Measurements from ENCODE around the gene ZPBP2. TPM values are rescaled to one million over a fixed set of nuclear protein-coding genes. Genes with fewer than 3 reads are reported as not detected.

The ZPBP2 gene
- total RNA-seq, 1 experiment from 2014 or later = not detected

DNA sequence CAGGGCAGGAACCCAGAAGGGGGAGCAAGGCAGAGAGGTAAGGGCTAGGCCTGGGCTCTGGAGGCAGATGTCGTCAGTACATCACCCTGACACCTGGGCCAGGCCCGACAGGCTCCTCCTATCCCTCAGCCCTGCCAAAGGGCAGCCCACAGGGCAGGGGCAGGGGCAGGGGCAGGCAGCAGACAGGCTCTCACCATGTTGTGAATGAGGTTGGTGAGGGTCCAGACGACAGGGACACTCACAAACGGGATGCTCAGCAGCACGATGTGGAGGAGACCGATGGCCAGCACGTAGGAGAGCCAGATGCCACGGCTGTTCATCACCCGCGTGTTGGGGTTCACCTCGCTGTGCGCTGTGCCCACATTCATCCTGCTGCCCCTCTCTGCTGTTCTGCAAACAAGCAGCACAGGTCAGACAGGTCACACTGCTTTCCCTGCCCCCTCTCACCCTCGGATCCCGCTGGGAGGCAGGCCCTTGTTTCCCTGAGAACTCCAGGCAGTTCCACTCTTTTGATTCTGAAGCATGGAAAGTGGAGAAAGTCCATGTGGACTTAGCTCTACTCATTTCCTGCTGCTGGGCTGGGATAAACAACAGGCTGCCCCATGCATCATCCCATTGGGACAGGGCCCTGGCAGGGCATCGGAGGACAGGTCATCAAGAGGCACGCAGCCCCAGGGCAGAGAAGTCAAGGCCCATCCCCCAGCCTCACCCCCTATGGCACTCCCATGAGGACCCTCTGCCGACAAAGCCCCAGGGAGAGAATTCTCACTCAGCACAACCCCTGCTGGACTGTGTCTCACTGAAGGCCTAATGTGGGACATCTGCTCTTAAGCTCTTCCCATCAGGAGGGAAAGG lies 56.1 kb downstream of the ZPBP2 start:
- no peak overlapping the region for H3K4me3 ChIP-seq (replicated peaks in 1 of 2; ENCODE audit: low read depth in 1 of 2, low read length in 2 of 2)
- H3K9me2 ChIP-seq (ENCODE audit: insufficient read depth) = no peaks in the 10 kb centered on the region
- ChIA-PET POLR2A (no interaction called here), RAD21 (ENCODE audit: low non-redundant PET in 1 of 2, low total read pairs in 2 of 2, uncharacterized antibody in 2 of 2, unreplicated experiment in 2 of 2) (no interaction called here), CTCF (no interaction called here)
- H3K36me3 ChIP-seq (ENCODE audit: control insufficient read depth in 1 of 2, insufficient read depth in 2 of 2, low read length in 2 of 2) = peaks cover 5 to 31% of the 10 kb centered on the region in 2 experiments; a peak in 2 of 4 replicates
- intact Hi-C loops (cut with micrococcal nuclease) = no loop called here
- TF ChIP-seq EZH2 (IDR thresholded peaks at IDR 0.05) = no peak
- TF ChIP-seq EZH2phosphoT487 (IDR thresholded peaks at IDR 0.05; ENCODE audit: borderline replicate concordance) = no peak
- TF ChIP-seq, protein P1, sequence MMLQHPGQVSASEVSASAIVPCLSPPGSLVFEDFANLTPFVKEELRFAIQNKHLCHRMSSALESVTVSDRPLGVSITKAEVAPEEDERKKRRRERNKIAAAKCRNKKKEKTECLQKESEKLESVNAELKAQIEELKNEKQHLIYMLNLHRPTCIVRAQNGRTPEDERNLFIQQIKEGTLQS (IDR thresholded peaks at IDR 0.05) = no peak
- no peak for TF ChIP-seq ZNF274 (IDR thresholded peaks at IDR 0.05; ENCODE audit: low read depth, low read length)
- no peak for TF ChIP-seq MAX (IDR thresholded peaks at IDR 0.05)
- no peak for TF ChIP-seq REST (IDR thresholded peaks at IDR 0.05; ENCODE audit: low read depth)
- TF ChIP-seq RAD21 (IDR thresholded peaks at IDR 0.05; ENCODE audit: low read depth) = no peak
- no peak for TF ChIP-seq SRF (IDR thresholded peaks at IDR 0.05; ENCODE audit: low read depth)
- TF ChIP-seq EGR1 (IDR thresholded peaks at IDR 0.05; ENCODE audit: low read depth) = no peak
- BruUV-seq (replicated peaks) = no TSS peak
- DNase-seq (ENCODE audit: low read depth, low spot score) (no peak), ATAC-seq (no peak)
- peaks cover 24% of the 10 kb centered on the region; the same call in 1 of the 2 replicates for H3K79me2 ChIP-seq (ENCODE audit: insufficient read depth, low read length)
- no peaks in the 10 kb centered on the region for H3K9me3 ChIP-seq (ENCODE audit: control insufficient read depth in 1 of 2, insufficient read depth in 1 of 2, low read depth in 1 of 2, low read length in 2 of 2)
- H3K4me1 ChIP-seq (ENCODE audit: control insufficient read depth in 1 of 2, insufficient read depth in 2 of 2, low read length in 2 of 2) = peaks cover 8 to 23% of the 10 kb centered on the region in 2 experiments
- no peak overlapping the region for H3K27ac ChIP-seq (ENCODE audit: low read depth, low read length)
- H4K20me1 ChIP-seq (ENCODE audit: insufficient read depth) = no peaks in the 10 kb centered on the region
- H3K4me2 ChIP-seq (ENCODE audit: low read length) = no peak overlapping the region
- no peaks in the 10 kb centered on the region for H3K27me3 ChIP-seq (ENCODE audit: insufficient read depth, low read length)
- no peak overlapping the region for H2AFZ ChIP-seq (ENCODE audit: low read depth, low read length, poor library complexity, severe bottlenecking)
- no peak overlapping the region for H3K9ac ChIP-seq (ENCODE audit: low read length)

Measured in HCT116 (cell line).